Trophoblast cell (in vitro differentiated cells and primary cell): ENCODE results near the gene RBMX.

ENCODE experiments used
- DNase-seq, 2 donors: peaks; one replicate each; pipeline ENCODE4 v3.0.0-alpha.2; 2016
- H2AFZ ChIP-seq: 2 replicates; pipeline ENCODE4 v1.6.1; 2013; ENCODE audit warnings: low read length, moderate library complexity, mild to moderate bottlenecking; ENCODE audit not compliant: insufficient read depth, poor library complexity
- H2AK5ac ChIP-seq: 2 replicates; pipeline ENCODE4 v1.6.1; 2013; ENCODE audit warnings: mild to moderate bottlenecking, low read length
- H2BK120ac ChIP-seq: 2 replicates; pipeline ENCODE4 v1.6.1; 2013; ENCODE audit warnings: low read length, mild to moderate bottlenecking, moderate library complexity; ENCODE audit not compliant: insufficient read depth, poor library complexity
- H2BK12ac ChIP-seq: 2 replicates; pipeline ENCODE4 v1.6.1; 2013; ENCODE audit warnings: mild to moderate bottlenecking, low read length, moderate library complexity
- H2BK5ac ChIP-seq: 2 replicates; pipeline ENCODE4 v1.6.1; 2013; ENCODE audit warnings: low read length, low read depth, moderate library complexity, mild to moderate bottlenecking; ENCODE audit not compliant: poor library complexity
- H3K14ac ChIP-seq: 2 replicates; pipeline ENCODE4 v1.6.1; 2013; ENCODE audit warnings: mild to moderate bottlenecking, low read length
- H3K18ac ChIP-seq: 2 replicates; pipeline ENCODE4 v1.6.1; 2013; ENCODE audit warnings: mild to moderate bottlenecking, low read length
- H3K23ac ChIP-seq: 2 replicates; pipeline ENCODE4 v1.6.1; 2013; ENCODE audit warnings: low read length
- H3K27ac ChIP-seq: 2 replicates; pipeline ENCODE4 v1.5.1; 2013; ENCODE audit warnings: low read depth, mild to moderate bottlenecking, inconsistent platforms, low read length, moderate library complexity
- H3K27me3 ChIP-seq: 2 replicates; pipeline ENCODE4 v1.6.1; 2013; ENCODE audit warnings: inconsistent platforms, mild to moderate bottlenecking, low read length, moderate library complexity; ENCODE audit not compliant: insufficient read depth
- H3K36me3 ChIP-seq, 2 experiments: 1 replicate in 1 of 2; 2 replicates in 1 of 2; pipeline ENCODE4 v1.6.1; 2013; ENCODE audit warnings: low read length in 2 of 2, mild to moderate bottlenecking in 2 of 2, moderate library complexity in 1 of 2; ENCODE audit not compliant: insufficient read depth in 2 of 2, control insufficient read depth in 1 of 2
- H3K4ac ChIP-seq: 2 replicates; pipeline ENCODE4 v1.6.1; 2013; ENCODE audit warnings: low read depth, mild to moderate bottlenecking, low read length, moderate library complexity
- H3K4me1 ChIP-seq, 2 experiments: 1 replicate in 1 of 2; 2 replicates in 1 of 2; pipeline ENCODE4 v1.6.1; 2013; ENCODE audit warnings: low read length in 2 of 2, mild to moderate bottlenecking in 2 of 2, moderate library complexity in 1 of 2; ENCODE audit not compliant: insufficient read depth in 2 of 2, control insufficient read depth in 1 of 2
- H3K4me2 ChIP-seq: 2 replicates; pipeline ENCODE4 v1.6.1; 2013; ENCODE audit warnings: inconsistent platforms, mild to moderate bottlenecking, low read length, moderate library complexity
- H3K4me3 ChIP-seq: 2 replicates; pipeline ENCODE4 v1.5.1; 2013; ENCODE audit warnings: mild to moderate bottlenecking, low read depth, low read length, inconsistent platforms
- H3K79me1 ChIP-seq: one replicate; pipeline ENCODE4 v1.6.1; 2013; ENCODE audit warnings: low read length
- H3K79me2 ChIP-seq: 2 replicates; pipeline ENCODE4 v1.6.1; 2013; ENCODE audit warnings: low read length, mild to moderate bottlenecking; ENCODE audit not compliant: control insufficient read depth, insufficient read depth, poor library complexity
- H3K9ac ChIP-seq: 2 replicates; pipeline ENCODE4 v1.6.1; 2013; ENCODE audit warnings: mild to moderate bottlenecking, low read length
- H3K9me3 ChIP-seq: 2 replicates; pipeline ENCODE4 v1.6.1; 2013; ENCODE audit warnings: low read depth, mild to moderate bottlenecking, control low read depth, inconsistent platforms, low read length; ENCODE audit not compliant: insufficient read depth
- H4K12ac ChIP-seq: 2 replicates; pipeline ENCODE4 v1.6.1; 2013; ENCODE audit warnings: low read depth, mild to moderate bottlenecking, low read length, moderate library complexity
- H4K8ac ChIP-seq: 2 replicates; pipeline ENCODE4 v1.6.1; 2013; ENCODE audit warnings: low read depth, mild to moderate bottlenecking, low read length, moderate library complexity
- H4K91ac ChIP-seq: one replicate; pipeline ENCODE4 v1.6.1; 2013; ENCODE audit warnings: low read depth, mild to moderate bottlenecking, low read length, moderate library complexity
- WGBS: extraction: QIAGEN DNeasy Blood & Tissue Kit; methylation state at CpG from one replicate; pipeline ENCODE4 v1.1.7; 2013; ENCODE audit warnings: missing lambda C conversion rate; ENCODE audit not compliant: insufficient read length, insufficient coverage; ENCODE audit errors: extremely low coverage; 5-methylcytosine and 5-hydroxymethylcytosine counted together

Gene RBMX

DNA sequence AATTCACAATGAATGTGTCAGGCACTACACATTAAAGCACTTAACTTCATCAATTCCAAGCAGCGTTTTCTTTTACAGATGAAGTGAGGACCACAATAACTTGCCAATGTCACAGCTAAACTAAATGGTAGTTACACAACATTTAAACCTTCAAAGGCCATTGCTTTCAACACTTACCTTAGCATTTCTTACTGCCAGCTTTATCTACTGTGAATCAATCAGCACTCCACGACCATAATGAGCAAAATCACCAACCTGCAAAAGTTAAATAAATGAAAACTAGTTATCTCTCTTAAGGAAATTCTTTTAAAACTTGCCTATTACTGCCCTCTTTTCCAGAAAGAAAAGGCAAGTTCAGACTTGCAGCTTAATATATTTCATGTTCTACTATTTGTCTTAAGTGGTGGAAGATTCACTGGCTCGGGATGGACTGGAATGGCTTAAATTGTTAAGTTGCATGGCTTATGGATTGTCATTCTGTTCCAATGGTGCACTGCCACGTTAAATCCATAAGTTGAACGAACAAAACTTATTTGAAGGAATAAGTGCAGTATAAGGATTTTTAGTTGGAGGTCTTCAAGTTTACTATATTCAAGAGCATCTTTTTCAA lies 8.3 kb downstream of the RBMX start:
- no peak overlapping the region for H3K9ac ChIP-seq

DNA sequence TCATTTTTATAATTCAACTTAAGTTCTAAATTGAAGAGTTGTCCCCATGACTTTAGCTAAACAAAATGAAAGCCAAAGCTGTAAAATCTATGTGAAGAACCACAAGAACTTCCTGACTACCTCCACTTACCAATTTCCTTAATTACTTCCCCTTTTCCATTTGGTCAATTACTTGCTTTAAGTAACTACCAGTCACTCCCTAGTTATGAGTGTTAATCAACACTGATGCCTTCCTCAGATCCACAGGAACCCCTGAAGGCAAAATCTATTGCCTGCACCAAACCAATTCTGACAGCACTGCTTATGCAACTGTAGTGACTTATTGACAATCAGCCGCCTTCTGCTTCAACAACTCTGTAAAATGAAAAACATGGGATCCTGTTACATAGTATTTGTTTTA lies 10.5 kb downstream of the RBMX start:
- Histone ChIP-seq H3K9me3 (no peaks in the 10 kb centered on the region), H3K4me3 (no peak overlapping the region), H3K4me1 (no peaks in the 10 kb centered on the region), H3K27me3 (no peaks in the 10 kb centered on the region), H4K8ac (no peak overlapping the region), H2BK12ac (no peak overlapping the region), H3K9ac (no peak overlapping the region), H3K14ac (no peak overlapping the region), H2AK5ac (no peak overlapping the region), H2BK120ac (no peak overlapping the region), H4K91ac (no peak overlapping the region), H3K79me2 (no peaks in the 10 kb centered on the region), H3K27ac (no peak overlapping the region), H2BK5ac (no peak overlapping the region), H3K18ac (no peak overlapping the region), H3K36me3 (peaks cover 23 to 33% of the 10 kb centered on the region in 2 experiments), H3K23ac (no peak overlapping the region), H3K4ac (no peak overlapping the region), H4K12ac (no peak overlapping the region), H3K4me2 (no peak overlapping the region), H2AFZ (no peak overlapping the region), H3K79me1 (no peaks in the 10 kb centered on the region)
- no CpG with 5 or more reads among the region's 1 CpG for WGBS
- no peak for DNase-seq

More for the DNA sequence above, 8.3 kb downstream of the RBMX start:
- no peak overlapping the region for H2BK120ac ChIP-seq
- no peak overlapping the region for H3K4me3 ChIP-seq
- no peak overlapping the region for H3K4me2 ChIP-seq
- peaks cover 34 to 43% of the 10 kb centered on the region in 2 experiments for H3K36me3 ChIP-seq
- H2BK5ac ChIP-seq, result no peak overlapping the region
- no peaks in the 10 kb centered on the region for H3K27me3 ChIP-seq
- no peak for DNase-seq
- H4K12ac ChIP-seq, result no peak overlapping the region
- no peak overlapping the region for H3K23ac ChIP-seq
- H3K4me1 ChIP-seq, result no peaks in the 10 kb centered on the region
- H3K79me2 ChIP-seq, result no peaks in the 10 kb centered on the region
- no peak overlapping the region for H3K14ac ChIP-seq
- H3K4ac ChIP-seq, result no peak overlapping the region
- no peaks in the 10 kb centered on the region for H3K79me1 ChIP-seq
- H4K91ac ChIP-seq, result no peak overlapping the region
- H2AK5ac ChIP-seq, result no peak overlapping the region
- no peak overlapping the region for H3K18ac ChIP-seq
- H3K9me3 ChIP-seq, result no peaks in the 10 kb centered on the region
- no peak overlapping the region for H4K8ac ChIP-seq
- H3K27ac ChIP-seq, result no peak overlapping the region
- no peak overlapping the region for H2AFZ ChIP-seq
- WGBS, result no CpG with 5 or more reads among the region's 5 CpGs
- no peak overlapping the region for H2BK12ac ChIP-seq

DNA sequence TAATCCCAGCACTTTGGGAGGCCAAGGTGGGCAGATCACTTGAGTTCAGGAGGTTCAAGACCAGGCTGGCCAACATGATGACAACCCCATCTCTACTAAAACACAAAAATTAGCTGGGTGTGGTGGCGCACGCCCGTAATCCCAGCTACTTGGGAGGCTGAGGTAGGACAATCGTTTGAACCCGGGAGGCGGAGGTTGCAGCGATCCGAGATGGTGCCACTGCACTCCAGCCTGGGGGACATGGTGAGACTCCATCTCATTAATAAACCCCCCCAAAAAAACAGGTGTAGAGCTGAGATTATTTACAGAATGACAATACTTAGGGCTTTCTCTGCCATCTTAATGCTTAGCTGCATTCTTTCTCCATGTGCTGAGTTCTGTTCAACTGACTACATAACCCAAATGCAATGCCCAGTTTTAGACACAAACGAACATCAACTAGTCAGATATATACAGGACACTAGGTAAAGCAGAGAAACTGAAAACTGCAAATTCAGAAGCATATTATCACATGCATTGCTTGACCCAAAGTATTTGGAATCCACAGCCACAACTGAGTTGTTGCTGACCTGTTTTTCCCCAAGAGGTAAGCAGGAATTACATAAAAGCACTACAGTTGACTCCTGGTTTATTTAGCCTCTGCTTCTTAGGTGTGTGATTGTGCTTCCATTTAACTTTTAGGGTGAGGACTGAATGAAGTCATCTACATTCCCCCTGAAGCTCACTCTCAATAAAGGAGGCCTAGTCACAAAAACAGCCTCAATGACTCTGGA lies 12.1 kb downstream of the RBMX start:
- Histone ChIP-seq H3K36me3 (peaks cover 21 to 28% of the 10 kb centered on the region in 2 experiments), H3K27ac (no peak overlapping the region), H3K4me1 (no peaks in the 10 kb centered on the region), H2AK5ac (no peak overlapping the region), H3K27me3 (no peaks in the 10 kb centered on the region), H4K91ac (no peak overlapping the region), H3K4me2 (no peak overlapping the region), H4K12ac (no peak overlapping the region), H2BK5ac (no peak overlapping the region), H3K4me3 (no peak overlapping the region), H2BK120ac (no peak overlapping the region), H3K23ac (no peak overlapping the region), H3K79me2 (no peaks in the 10 kb centered on the region), H3K79me1 (no peaks in the 10 kb centered on the region), H3K9ac (no peak overlapping the region), H2AFZ (no peak overlapping the region), H2BK12ac (no peak overlapping the region), H3K14ac (no peak overlapping the region), H3K9me3 (no peaks in the 10 kb centered on the region), H3K4ac (no peak overlapping the region), H3K18ac (no peak overlapping the region), H4K8ac (no peak overlapping the region)
- no peak for DNase-seq
- no CpG with 5 or more reads among the region's 9 CpGs for WGBS

DNA sequence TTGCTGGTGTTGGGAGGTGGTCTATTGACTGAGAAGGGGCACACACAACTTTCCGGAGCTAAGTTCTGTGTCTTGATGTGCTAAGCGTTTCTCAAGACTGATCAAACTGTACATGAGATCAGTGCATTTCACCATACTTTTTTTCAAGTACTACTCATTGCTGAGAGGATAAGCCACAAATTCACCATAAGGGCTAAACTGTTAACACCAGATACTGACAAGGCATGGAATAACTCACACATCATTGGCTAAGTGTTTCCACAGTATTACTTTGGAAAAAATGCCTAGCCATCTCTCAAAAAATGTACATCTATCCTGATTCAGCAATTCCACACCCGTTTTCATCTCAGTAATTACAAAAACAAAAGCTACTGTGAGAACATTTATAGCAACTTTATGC lies 13.0 kb downstream of the RBMX start:
- Histone ChIP-seq H3K27ac (no peak overlapping the region), H3K4me2 (no peak overlapping the region), H3K14ac (no peak overlapping the region), H4K12ac (no peak overlapping the region), H2BK5ac (no peak overlapping the region), H2BK12ac (no peak overlapping the region), H2AK5ac (no peak overlapping the region), H3K79me1 (no peaks in the 10 kb centered on the region), H3K23ac (no peak overlapping the region), H3K4ac (no peak overlapping the region), H3K4me1 (no peaks in the 10 kb centered on the region), H3K4me3 (no peak overlapping the region), H3K36me3 (peaks cover 24 to 30% of the 10 kb centered on the region in 2 experiments), H3K9me3 (no peaks in the 10 kb centered on the region), H3K27me3 (no peaks in the 10 kb centered on the region), H2AFZ (no peak overlapping the region), H3K79me2 (no peaks in the 10 kb centered on the region), H3K9ac (no peak overlapping the region), H4K8ac (no peak overlapping the region), H2BK120ac (no peak overlapping the region), H3K18ac (no peak overlapping the region), H4K91ac (no peak overlapping the region)
- no CpG with 5 or more reads among the region's 3 CpGs for WGBS
- no peak for DNase-seq
